ENCODE results near the gene USF1. TPM values are rescaled to one million over a fixed set of nuclear protein-coding genes. Genes with fewer than 3 reads are reported as not detected.

USF1 gene
- total RNA-seq, 4 donors from 2014 or later = 35.9 to 55.7 (median 49.4) TPM

DNA sequence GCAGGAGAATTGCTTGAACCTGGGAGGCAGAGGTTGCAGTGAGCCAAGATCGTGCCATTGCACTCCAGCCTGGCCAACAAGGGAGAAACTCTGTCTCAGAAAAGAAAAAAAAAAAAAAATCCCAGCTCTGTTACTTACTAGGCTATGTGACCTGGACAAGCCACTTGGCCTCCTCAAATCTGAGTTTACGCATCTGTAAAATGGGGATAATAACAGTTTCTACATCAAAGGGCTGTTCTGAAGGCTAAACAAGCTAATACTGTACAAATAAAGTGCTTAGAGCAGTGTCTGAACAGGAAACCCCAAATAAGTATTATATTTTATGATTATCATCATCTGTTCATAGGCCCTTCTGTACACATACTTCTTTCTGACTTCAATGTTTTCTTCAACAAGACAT lies 38.4 kb downstream of the USF1 start:
- intact Hi-C loops (cut with DNase I) = no loop called here
- TF ChIP-seq POLR2A (IDR thresholded peaks at IDR 0.05) = no peak
- TF ChIP-seq, protein P1, sequence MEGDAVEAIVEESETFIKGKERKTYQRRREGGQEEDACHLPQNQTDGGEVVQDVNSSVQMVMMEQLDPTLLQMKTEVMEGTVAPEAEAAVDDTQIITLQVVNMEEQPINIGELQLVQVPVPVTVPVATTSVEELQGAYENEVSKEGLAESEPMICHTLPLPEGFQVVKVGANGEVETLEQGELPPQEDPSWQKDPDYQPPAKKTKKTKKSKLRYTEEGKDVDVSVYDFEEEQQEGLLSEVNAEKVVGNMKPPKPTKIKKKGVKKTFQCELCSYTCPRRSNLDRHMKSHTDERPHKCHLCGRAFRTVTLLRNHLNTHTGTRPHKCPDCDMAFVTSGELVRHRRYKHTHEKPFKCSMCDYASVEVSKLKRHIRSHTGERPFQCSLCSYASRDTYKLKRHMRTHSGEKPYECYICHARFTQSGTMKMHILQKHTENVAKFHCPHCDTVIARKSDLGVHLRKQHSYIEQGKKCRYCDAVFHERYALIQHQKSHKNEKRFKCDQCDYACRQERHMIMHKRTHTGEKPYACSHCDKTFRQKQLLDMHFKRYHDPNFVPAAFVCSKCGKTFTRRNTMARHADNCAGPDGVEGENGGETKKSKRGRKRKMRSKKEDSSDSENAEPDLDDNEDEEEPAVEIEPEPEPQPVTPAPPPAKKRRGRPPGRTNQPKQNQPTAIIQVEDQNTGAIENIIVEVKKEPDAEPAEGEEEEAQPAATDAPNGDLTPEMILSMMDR (IDR thresholded peaks at IDR 0.05) = no peak
- Histone ChIP-seq H3K9me3 (no peaks in the 10 kb centered on the region), H3K27me3 (no peaks in the 10 kb centered on the region), H3K4me3 (no peak overlapping the region), H3K27ac (no peak overlapping the region), H3K4me1 (peaks cover 0 to 38% (median 3%) of the 10 kb centered on the region in 3 donors), H3K36me3 (peaks cover 0 to 44% (median 0%) of the 10 kb centered on the region in 3 donors)
- WGBS, 2 donors = 94 to 100% methylated on average over 2 of the region's 2 CpGs
- DNase-seq = no peak

DNA sequence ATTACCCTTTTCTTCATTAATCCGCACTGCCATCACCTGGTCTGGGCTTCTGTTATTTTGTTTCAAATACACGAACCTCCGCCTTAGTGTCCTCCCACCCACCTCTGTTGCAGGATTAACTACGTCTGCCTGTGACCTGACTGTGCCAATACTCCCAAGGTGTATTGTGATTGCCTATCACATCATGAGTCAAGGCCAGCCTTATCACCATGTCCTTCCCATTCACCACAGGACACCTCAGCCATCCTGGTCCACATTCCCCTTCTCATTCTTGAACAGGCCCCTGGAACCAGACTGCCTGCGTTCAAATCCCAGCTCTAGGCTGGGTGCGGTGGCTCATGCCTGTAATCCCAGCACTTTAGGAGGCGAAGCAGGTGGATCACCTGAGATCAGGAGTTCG lies 39.2 kb downstream of the USF1 start:
- H3K9me3 ChIP-seq = no peaks in the 10 kb centered on the region
- DNase-seq = no peak
- intact Hi-C loops (cut with DNase I) = no loop called here
- H3K36me3 ChIP-seq = peaks cover 0 to 48% (median 0%) of the 10 kb centered on the region in 3 donors
- TF ChIP-seq, protein P1 (IDR thresholded peaks at IDR 0.05) = no peak
- no peak for TF ChIP-seq POLR2A (IDR thresholded peaks at IDR 0.05)
- no peak overlapping the region for H3K4me3 ChIP-seq
- peaks cover 0 to 35% (median 3%) of the 10 kb centered on the region in 3 donors for H3K4me1 ChIP-seq
- 87 to 89% methylated on average over 7 to 8 of the region's 8 CpGs for WGBS, 2 donors
- H3K27ac ChIP-seq = no peak overlapping the region
- no peaks in the 10 kb centered on the region for H3K27me3 ChIP-seq

DNA sequence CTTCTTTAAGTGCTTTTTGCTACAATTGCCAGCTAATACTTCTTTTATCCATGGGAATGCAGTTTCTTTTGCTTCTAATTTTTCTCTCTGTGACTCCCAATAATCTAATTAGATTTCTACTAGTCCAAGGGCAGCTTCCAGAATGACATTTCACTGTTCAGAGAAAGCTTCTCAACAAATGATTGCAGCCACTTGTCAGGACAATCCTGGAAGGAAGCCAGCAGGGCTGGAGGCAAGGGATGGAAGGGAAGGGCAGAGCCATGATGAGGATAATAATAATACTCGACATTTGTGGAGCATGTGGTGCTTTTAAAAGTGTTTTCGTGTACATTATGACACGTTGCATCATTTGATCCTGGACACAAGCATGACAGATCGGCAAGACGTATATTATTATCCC lies 44.3 kb downstream of the USF1 start:
- no peak overlapping the region for H3K4me3 ChIP-seq
- no peak for DNase-seq
- TF ChIP-seq, protein P1 (IDR thresholded peaks at IDR 0.05) = no peak
- no peak for TF ChIP-seq POLR2A (IDR thresholded peaks at IDR 0.05)
- WGBS, 2 donors = 29 to 52% methylated on average over 5 of the region's 5 CpGs
- intact Hi-C loops (cut with DNase I) = no loop called here
- peaks cover 0 to 30% (median 4%) of the 10 kb centered on the region in 3 donors for H3K4me1 ChIP-seq
- no peaks in the 10 kb centered on the region for H3K9me3 ChIP-seq
- no peaks in the 10 kb centered on the region for H3K27me3 ChIP-seq
- peaks cover 21 to 66% (median 21%) of the 10 kb centered on the region in 3 donors for H3K36me3 ChIP-seq
- H3K27ac ChIP-seq = no peak overlapping the region

DNA sequence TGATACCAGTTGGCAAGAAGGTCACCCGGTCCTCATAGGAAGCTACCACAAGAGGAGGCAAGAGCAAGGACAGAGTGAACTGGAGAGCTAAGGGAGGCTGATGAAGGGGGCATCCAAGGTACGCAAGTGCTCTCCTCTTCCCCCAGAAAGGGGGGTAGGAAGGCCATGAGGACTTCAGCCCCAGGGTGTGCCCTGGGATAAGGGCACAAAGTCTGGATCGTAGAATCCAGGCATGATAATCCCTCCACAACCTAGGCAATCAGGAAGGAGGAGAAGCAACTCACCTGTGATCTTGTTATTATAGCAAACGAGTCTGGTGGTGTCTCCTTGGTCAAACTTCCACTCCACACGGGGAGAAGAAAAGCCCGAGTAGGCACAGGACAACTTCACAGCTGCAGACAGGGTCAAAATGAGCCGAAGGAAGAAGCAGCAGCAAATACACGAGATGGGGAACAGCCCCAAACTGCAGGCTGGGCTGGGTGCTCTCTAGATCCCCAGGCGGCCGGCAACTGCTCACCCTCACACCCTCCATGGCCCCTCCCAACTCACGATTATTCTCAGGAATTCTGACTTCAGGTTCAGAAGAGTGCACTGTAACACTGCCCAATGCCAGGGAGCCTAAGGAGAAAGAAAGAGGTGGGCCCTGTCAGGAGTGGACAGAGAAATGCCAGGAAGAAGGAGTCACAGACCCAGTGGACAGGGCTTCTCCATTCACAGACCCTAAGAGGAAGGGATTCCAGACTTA lies 44.9 kb downstream of the USF1 start:
- 77 to 90% methylated on average over 7 to 11 of the region's 11 CpGs for WGBS, 2 donors
- H3K9me3 ChIP-seq = no peaks in the 10 kb centered on the region
- H3K4me3 ChIP-seq = no peak overlapping the region
- H3K4me1 ChIP-seq = peaks cover 0 to 36% (median 4%) of the 10 kb centered on the region in 3 donors
- DNase-seq = no peak
- no peaks in the 10 kb centered on the region for H3K27me3 ChIP-seq
- intact Hi-C loops (cut with DNase I) = no loop called here
- no peak overlapping the region for H3K27ac ChIP-seq
- TF ChIP-seq, protein P1 (IDR thresholded peaks at IDR 0.05) = no peak
- no peak for TF ChIP-seq POLR2A (IDR thresholded peaks at IDR 0.05)
- H3K36me3 ChIP-seq = peaks cover 21 to 63% (median 21%) of the 10 kb centered on the region in 3 donors

DNA sequence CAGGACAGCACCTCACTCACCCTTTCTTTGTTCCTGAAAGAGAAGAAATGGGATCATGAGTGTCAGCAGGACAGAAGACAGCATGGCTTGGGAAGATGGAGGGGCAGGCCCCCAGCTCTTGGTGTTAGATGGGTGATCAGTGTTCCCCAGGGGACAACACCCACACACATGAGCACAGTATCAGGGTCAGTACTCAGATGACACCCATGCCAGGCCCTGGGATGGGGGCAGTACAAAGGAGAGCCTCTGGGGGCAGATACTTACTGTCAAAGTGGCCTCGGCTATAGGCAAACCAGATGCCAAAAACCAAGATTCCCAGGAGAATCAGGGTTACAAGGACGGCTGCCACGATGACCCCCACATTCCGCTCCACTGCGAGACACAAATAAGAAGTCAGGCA lies 46.4 kb downstream of the USF1 start:
- Histone ChIP-seq H3K4me1 (peaks cover 0 to 52% (median 4%) of the 10 kb centered on the region in 3 donors), H3K27me3 (no peaks in the 10 kb centered on the region), H3K9me3 (no peaks in the 10 kb centered on the region), H3K36me3 (peaks cover 21 to 63% (median 21%) of the 10 kb centered on the region in 3 donors), H3K4me3 (no peak overlapping the region), H3K27ac (no peak overlapping the region)
- intact Hi-C loops (cut with DNase I) = no loop called here
- 92 to 94% methylated on average over 5 of the region's 5 CpGs for WGBS, 2 donors
- no peak for DNase-seq
- TF ChIP-seq POLR2A (IDR thresholded peaks at IDR 0.05) = no peak
- TF ChIP-seq, protein P1 (IDR thresholded peaks at IDR 0.05) = no peak

Data from esophagus squamous epithelium (tissue), 5 donors.